Stomach smooth muscle (tissue), 2 donors: Measurements from ENCODE around the gene BPIFB2.
"Not testable (repeated sequence)": the region's sequence is repeated elsewhere in the genome, so short reads cannot be mapped to it uniquely, and the experiment has no call there.

Experiments used
- H3K27ac ChIP-seq: one replicate; pipeline ENCODE4 v1.7.0; 2013; ENCODE audit warnings: mild to moderate bottlenecking, low read length, inconsistent platforms
- H3K27me3 ChIP-seq, 2 donors: one replicate each; pipeline ENCODE4 v1.7.0; 2013; ENCODE audit warnings: low read length in 2 of 2; ENCODE audit not compliant: insufficient read depth in 2 of 2, control insufficient read depth in 1 of 2
- H3K36me3 ChIP-seq, 2 donors: one replicate each; pipeline ENCODE4 v1.7.0; 2013; ENCODE audit warnings: low read length in 2 of 2; ENCODE audit not compliant: control insufficient read depth in 2 of 2, insufficient read depth in 2 of 2
- H3K4me1 ChIP-seq: one replicate; pipeline ENCODE4 v1.7.0; 2013; ENCODE audit warnings: low read length; ENCODE audit not compliant: control insufficient read depth, insufficient read depth
- H3K4me3 ChIP-seq, 2 donors: one replicate each; pipeline ENCODE4 v1.7.0; 2013; ENCODE audit warnings: low read length in 2 of 2
- H3K9ac ChIP-seq, 2 donors: one replicate each; pipeline ENCODE4 v1.7.0; 2013; ENCODE audit warnings: low read length in 2 of 2, mild to moderate bottlenecking in 1 of 2
- H3K9me3 ChIP-seq, 2 donors: one replicate each; pipeline ENCODE4 v1.7.0; 2013; ENCODE audit warnings: low read length in 2 of 2; ENCODE audit not compliant: control insufficient read depth in 2 of 2
- donor health status: healthy.
- donor health status: Pancreatic carcinoma.

BPIFB2 gene

GRCh38 chr20:33034901-33035492 lies 27.5 kb downstream of the BPIFB2 start:
- Histone ChIP-seq H3K27ac (no peak overlapping the region), H3K27me3 (peaks cover 0 to 2% of the 10 kb centered on the region in 2 donors), H3K4me1 (no peaks in the 10 kb centered on the region), H3K9me3 (peaks cover 2 to 5% of the 10 kb centered on the region in 2 donors), H3K4me3 (no peak overlapping the region), H3K36me3 (no peaks in the 10 kb centered on the region), H3K9ac (no peak overlapping the region)

- no peak overlapping the region for H3K27ac ChIP-seq
- H3K4me1 ChIP-seq, result no peaks in the 10 kb centered on the region
- no peak overlapping the region for H3K9ac ChIP-seq
- H3K9me3 ChIP-seq, result peaks cover 2 to 5% of the 10 kb centered on the region in 2 donors
- no peaks in the 10 kb centered on the region for H3K36me3 ChIP-seq
- no peaks in the 10 kb centered on the region for H3K27me3 ChIP-seq
- H3K4me3 ChIP-seq, result no peak overlapping the region
These were observed 30.0 kb downstream of the BPIFB2 start for GRCh38 chr20:33037456-33037855.

- H3K9me3 ChIP-seq, result peaks cover 2 to 5% of the 10 kb centered on the region in 2 donors
These were observed 30.7 kb downstream of the BPIFB2 start for GRCh38 chr20:33038243-33038642.

DNA sequence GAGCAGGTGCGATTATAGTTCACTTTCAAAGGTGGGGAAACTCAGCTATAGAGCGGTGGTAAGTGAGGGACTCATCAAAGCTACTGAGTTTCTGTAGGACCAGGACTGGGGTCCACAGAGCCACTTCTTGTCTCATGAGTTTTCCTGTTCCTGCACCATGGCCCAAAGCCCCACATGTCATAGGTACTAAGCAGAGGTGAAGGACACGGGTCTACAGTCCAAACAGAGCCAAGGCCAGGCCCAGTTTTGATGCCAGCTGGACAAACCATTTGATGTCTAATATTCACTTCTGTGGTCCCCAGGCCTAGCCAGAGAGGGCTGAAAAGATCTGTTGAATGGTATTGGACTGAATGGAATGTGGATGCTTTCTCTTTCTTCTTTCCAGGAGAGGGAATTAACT lies 34.9 kb downstream of the BPIFB2 start:
- H3K9me3 ChIP-seq, result peaks cover 0 to 11% of the 10 kb centered on the region in 2 donors
- no peaks in the 10 kb centered on the region for H3K4me1 ChIP-seq
- no peak overlapping the region for H3K4me3 ChIP-seq
- no peaks in the 10 kb centered on the region for H3K27me3 ChIP-seq
- no peak overlapping the region for H3K27ac ChIP-seq
- H3K9ac ChIP-seq, result no peak overlapping the region
- H3K36me3 ChIP-seq, result no peaks in the 10 kb centered on the region

More at GRCh38 chr20:33038243-33038642, 30.7 kb downstream of the BPIFB2 start:
- Histone ChIP-seq H3K27ac (no peak overlapping the region), H3K27me3 (no peaks in the 10 kb centered on the region), H3K9ac (no peak overlapping the region), H3K36me3 (no peaks in the 10 kb centered on the region), H3K4me3 (no peak overlapping the region), H3K4me1 (no peaks in the 10 kb centered on the region)

GRCh38 chr20:33042983-33043730 lies 35.7 kb downstream of the BPIFB2 start:
- H3K9ac ChIP-seq, result no peak overlapping the region
- H3K4me3 ChIP-seq, result no peak overlapping the region
- H3K27ac ChIP-seq, result no peak overlapping the region
- no peaks in the 10 kb centered on the region for H3K4me1 ChIP-seq
- H3K27me3 ChIP-seq, result peaks cover 0 to 3% of the 10 kb centered on the region in 2 donors
- H3K36me3 ChIP-seq, result no peaks in the 10 kb centered on the region
- H3K9me3 ChIP-seq, result peaks cover 0 to 11% of the 10 kb centered on the region in 2 donors

DNA sequence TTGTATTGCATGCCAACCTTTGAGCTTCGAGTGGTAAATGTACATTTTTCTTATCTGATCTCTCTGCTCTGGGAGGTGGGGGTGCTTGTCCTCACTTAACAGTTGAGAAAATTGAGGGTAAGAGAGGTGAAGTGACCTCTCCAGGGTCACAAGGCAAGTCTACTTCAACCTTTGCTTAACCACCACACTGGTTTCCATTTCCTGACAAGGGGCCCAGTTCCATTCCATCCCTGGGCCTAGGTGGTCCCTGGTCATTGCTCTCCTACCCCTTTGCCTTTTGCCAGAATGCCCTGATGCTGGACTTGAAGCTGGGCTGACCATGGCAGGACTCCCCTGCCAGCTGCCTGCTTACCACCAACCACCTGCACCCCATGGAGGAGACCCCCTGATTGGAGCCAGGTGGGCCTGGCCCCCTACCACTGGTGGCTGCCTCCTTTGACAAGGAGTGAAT lies 36.3 kb downstream of the BPIFB2 start:
- H3K4me1 ChIP-seq, result no peaks in the 10 kb centered on the region

GRCh38 chr20:33045129-33045721 lies 37.7 kb downstream of the BPIFB2 start:
- peaks cover 0 to 11% of the 10 kb centered on the region in 2 donors for H3K9me3 ChIP-seq
- H3K4me1 ChIP-seq, H3K4me3 ChIP-seq, H3K27ac ChIP-seq, H3K27me3 ChIP-seq, H3K36me3 ChIP-seq, H3K9ac ChIP-seq: not testable (repeated sequence)

More for the DNA sequence above, 36.3 kb downstream of the BPIFB2 start:
- H3K36me3 ChIP-seq, result no peaks in the 10 kb centered on the region
- H3K9me3 ChIP-seq, result peaks cover 0 to 11% of the 10 kb centered on the region in 2 donors
- no peak overlapping the region for H3K9ac ChIP-seq
- no peak overlapping the region for H3K4me3 ChIP-seq
- peaks cover 0 to 3% of the 10 kb centered on the region in 2 donors for H3K27me3 ChIP-seq
- no peak overlapping the region for H3K27ac ChIP-seq

GRCh38 chr20:33046412-33046811 lies 38.9 kb downstream of the BPIFB2 start:
- Histone ChIP-seq H3K27ac (no peak overlapping the region), H3K9ac (no peak overlapping the region), H3K9me3 (peaks cover 0 to 11% of the 10 kb centered on the region in 2 donors), H3K27me3 (peaks cover 0 to 3% of the 10 kb centered on the region in 2 donors), H3K36me3 (no peaks in the 10 kb centered on the region), H3K4me3 (no peak overlapping the region), H3K4me1 (no peaks in the 10 kb centered on the region)

GRCh38 chr20:33051333-33051732 lies 43.8 kb downstream of the BPIFB2 start:
- H3K27ac ChIP-seq, result no peak overlapping the region
- H3K4me3 ChIP-seq, result no peak overlapping the region
- no peaks in the 10 kb centered on the region for H3K4me1 ChIP-seq
- no peak overlapping the region for H3K9ac ChIP-seq
- H3K9me3 ChIP-seq, result no peaks in the 10 kb centered on the region
- H3K27me3 ChIP-seq, result peaks cover 0 to 5% of the 10 kb centered on the region in 2 donors
- no peaks in the 10 kb centered on the region for H3K36me3 ChIP-seq

GRCh38 chr20:33053291-33054106 lies 46.0 kb downstream of the BPIFB2 start, which contains the start of gene BPIFB3:
Gene BPIFB3, plus strand, starts transcription at chr20:33053903. Its CDS starts 1,533 bp downstream, at chr20:33055436.
- no peak within 1 kb of the TSS for H3K4me3 ChIP-seq
- no peaks in the 10 kb centered on the region for H3K9me3 ChIP-seq
- no peak within 1 kb of the TSS for H3K27ac ChIP-seq
- H3K27me3 ChIP-seq, result peaks cover 0 to 3% of the 10 kb centered on the region in 2 donors
- no peaks in the 10 kb centered on the region for H3K36me3 ChIP-seq
- no peaks in the 10 kb centered on the region for H3K4me1 ChIP-seq
- H3K9ac ChIP-seq, result no peak within 1 kb of the TSS
